GM23338 (cell line): Measurements from ENCODE around the gene RBCK1. TPM values are rescaled to one million over a fixed set of nuclear protein-coding genes. Genes with fewer than 3 reads are reported as not detected.

ENCODE experiments used
- EZH2 ChIP-seq: fragments of 200-600 bp; sonication (generic); IDR thresholded peaks from one replicate; pipeline ENCODE4 v1.8.0; 2017; ENCODE audit warnings: antibody characterized with exemption, mild to moderate bottlenecking, low read depth; ENCODE audit not compliant: unreplicated experiment
- EZH2phosphoT487 ChIP-seq: fragments of 200-600 bp; sonication (generic); IDR thresholded peaks from one replicate; pipeline ENCODE4 v1.8.1; 2018; ENCODE audit warnings: antibody characterized with exemption; ENCODE audit not compliant: unreplicated experiment
- REST ChIP-seq: IDR thresholded peaks from one replicate; pipeline ENCODE4 v1.6.1; 2018; ENCODE audit warnings: antibody characterized with exemption; ENCODE audit not compliant: unreplicated experiment
- ZNF114 ChIP-seq: fragments of 250-450 bp; sonication (Bioruptor Pico); IDR thresholded peaks from 2 replicates; pipeline ENCODE4 v1.5.0; 2020; ENCODE audit warnings: mild to moderate bottlenecking, moderate library complexity
- ZNF462 ChIP-seq: fragments of 250-450 bp; sonication (Bioruptor Pico); IDR thresholded peaks from 2 replicates; pipeline ENCODE4 v1.5.0; 2020; ENCODE audit warnings: mild to moderate bottlenecking, moderate library complexity
- polyA plus RNA-seq: library from polyadenylated mRNA; unstranded; fragments of >200 nt; fragmentation: Nextera tagmentation; extraction: Ambion mirVana; gene quantifications from 2 replicates; pipeline ENCODE4 v1.2.1, GENCODE V29; 2016
- total RNA-seq: library from RNA; depleted of rRNA; stranded (reverse); fragments of >200 nt; shearing (Covaris generic); gene quantifications from 2 replicates; pipeline ENCODE4 v1.2.3, GENCODE V29; 2014

The RBCK1 gene
- total and polyA plus RNA-seq, 2 experiments from 2014 or later, result 52.6 to 56.8 TPM

- TF ChIP-seq ZNF462 (CRISPR knock-in tag) (no peak), ZNF114 (CRISPR knock-in tag) (no peak), REST (no peak), EZH2 (no peak), EZH2phosphoT487 (no peak)
Observed at GRCh38 chr20:381581-382290, 26.4 kb upstream of the RBCK1 start (continued).
